Lung (tissue), 12 donors: ENCODE data around the gene MAPK6. TPM values are rescaled to one million over a fixed set of nuclear protein-coding genes. Genes with fewer than 3 reads are reported as not detected.
"Not testable (repeated sequence)": the region's sequence is repeated elsewhere in the genome, so short reads cannot be mapped to it uniquely, and the experiment has no call there.

ENCODE experiments used
- ATAC-seq: fragments of 200-7000 bp; cut with Tn5 transposase; one replicate; pipeline ENCODE4 v1.9.1; 2020; ENCODE audit warnings: moderate number of reproducible peaks; ENCODE audit not compliant: insufficient read depth, low FRiP score
- DNase-seq, 3 donors: peaks; one replicate each; pipeline ENCODE4 v3.0.0-alpha.2; 2013 to 2017
- H3K27ac ChIP-seq, 2 donors: one replicate each; pipeline ENCODE4 v1.5.1; 2013; ENCODE audit warnings: mild to moderate bottlenecking in 2 of 2, moderate library complexity in 2 of 2, control low read depth in 1 of 2, inconsistent platforms in 1 of 2, low read depth in 1 of 2, low read length in 1 of 2
- H3K27me3 ChIP-seq, 3 donors: one replicate each; pipeline ENCODE4 v1.5.1; 2013; ENCODE audit warnings: low read length in 2 of 3; ENCODE audit not compliant: control insufficient read depth in 3 of 3, insufficient read depth in 3 of 3
- H3K36me3 ChIP-seq, 4 donors: one replicate each; pipeline ENCODE4 v1.5.1; 2013; ENCODE audit warnings: low read length in 4 of 4, mild to moderate bottlenecking in 1 of 4, moderate library complexity in 1 of 4; ENCODE audit not compliant: control insufficient read depth in 4 of 4, insufficient read depth in 4 of 4
- H3K4me1 ChIP-seq, 5 donors: one replicate each; pipeline ENCODE4 v1.5.1; 2013; ENCODE audit warnings: low read length in 5 of 5, mild to moderate bottlenecking in 2 of 5, moderate library complexity in 1 of 5; ENCODE audit not compliant: control insufficient read depth in 5 of 5, insufficient read depth in 5 of 5
- H3K4me3 ChIP-seq: one replicate; pipeline ENCODE4 v1.5.1; 2013; ENCODE audit warnings: mild to moderate bottlenecking, control low read depth, moderate library complexity
- H3K9ac ChIP-seq, 2 donors: one replicate each; pipeline ENCODE4 v1.5.1; 2013; ENCODE audit warnings: low read length in 2 of 2, control low read depth in 1 of 2; ENCODE audit not compliant: insufficient read depth in 1 of 2
- H3K9me3 ChIP-seq, 4 donors: one replicate each; pipeline ENCODE4 v1.5.1; 2013; ENCODE audit warnings: low read length in 3 of 4, mild to moderate bottlenecking in 1 of 4, moderate library complexity in 1 of 4; ENCODE audit not compliant: control insufficient read depth in 4 of 4, insufficient read depth in 3 of 4
- CTCF ChIP-seq: IDR thresholded peaks from 2 replicates; pipeline ENCODE4 v1.5.1; 2012; ENCODE audit warnings: mild to moderate bottlenecking; ENCODE audit errors: control extremely low read depth, extremely low read depth
- WGBS, 2 donors: extraction: QIAGEN DNeasy Blood & Tissue Kit; methylation state at CpG; one replicate each; pipeline ENCODE4 v1.1.7; 2013; 5-methylcytosine and 5-hydroxymethylcytosine counted together
- polyA plus RNA-seq, 2 donors: library from polyadenylated mRNA; stranded (reverse); fragments of 200-250 nt; gene quantifications; one replicate each; pipeline ENCODE4 v1.2.1, GENCODE V29; 2013
- total RNA-seq, 2 donors: library from RNA; depleted of rRNA in 1 of 2; stranded (reverse); fragments of >200 nt in 1 of 2; gene quantifications; one replicate each; pipeline ENCODE4 v1.2.1, GENCODE V29; 2014 to 2021
- donor health status: control.
- donor health status: control.
- donor health status: Bipolar disorder and iron deficiency.
- donor health status: healthy.
- donor health status: DM: yes; HTN: yes; CAD: no.

MAPK6 gene
- total and polyA plus RNA-seq, 4 donors = 5.4 to 39.8 (median 24.6) TPM

DNA sequence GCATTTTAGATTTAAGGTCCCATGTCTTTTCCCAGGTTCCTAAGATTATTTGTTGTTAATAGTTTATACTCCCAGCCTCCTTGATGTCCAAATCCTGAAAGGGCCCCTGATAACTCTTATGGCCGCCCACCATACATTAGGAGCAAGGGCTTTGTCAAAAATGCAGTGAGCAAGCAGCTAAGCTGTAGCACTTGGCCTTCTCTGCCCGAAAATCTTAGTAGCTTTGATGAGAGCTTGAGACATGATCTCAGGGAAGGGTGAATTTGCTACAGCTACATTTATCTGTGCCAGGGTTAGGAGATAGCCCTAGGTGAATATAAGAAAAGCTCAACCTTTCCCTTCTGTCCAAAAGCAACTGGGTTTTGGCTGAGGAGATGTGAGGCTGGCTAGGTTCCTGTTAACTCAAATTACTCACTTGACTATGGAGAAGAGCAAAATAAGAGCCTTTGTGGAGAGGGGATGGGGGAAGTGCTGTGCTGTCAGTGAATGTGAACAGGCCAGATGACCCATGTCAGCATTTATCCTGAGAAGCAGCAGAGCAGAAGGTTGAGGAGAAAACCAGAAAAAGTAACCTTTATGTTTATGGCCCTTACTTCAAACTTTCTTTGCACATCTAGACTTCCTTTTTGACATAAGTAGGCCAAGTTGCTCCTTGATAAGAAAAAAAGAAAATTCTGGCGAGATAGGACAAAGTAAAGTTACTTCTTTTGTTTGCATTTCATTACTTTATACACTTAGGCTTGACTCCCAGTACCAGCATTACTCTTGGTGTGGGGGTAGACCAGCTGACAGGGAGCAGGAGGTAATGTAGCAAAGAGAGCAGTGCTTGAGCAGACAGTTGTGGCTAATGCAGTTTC is 21.1 kb downstream of the MAPK6 start:
- no peak for ATAC-seq
- TF ChIP-seq CTCF = no peak
- H3K36me3 ChIP-seq = no peaks in the 10 kb centered on the region

DNA sequence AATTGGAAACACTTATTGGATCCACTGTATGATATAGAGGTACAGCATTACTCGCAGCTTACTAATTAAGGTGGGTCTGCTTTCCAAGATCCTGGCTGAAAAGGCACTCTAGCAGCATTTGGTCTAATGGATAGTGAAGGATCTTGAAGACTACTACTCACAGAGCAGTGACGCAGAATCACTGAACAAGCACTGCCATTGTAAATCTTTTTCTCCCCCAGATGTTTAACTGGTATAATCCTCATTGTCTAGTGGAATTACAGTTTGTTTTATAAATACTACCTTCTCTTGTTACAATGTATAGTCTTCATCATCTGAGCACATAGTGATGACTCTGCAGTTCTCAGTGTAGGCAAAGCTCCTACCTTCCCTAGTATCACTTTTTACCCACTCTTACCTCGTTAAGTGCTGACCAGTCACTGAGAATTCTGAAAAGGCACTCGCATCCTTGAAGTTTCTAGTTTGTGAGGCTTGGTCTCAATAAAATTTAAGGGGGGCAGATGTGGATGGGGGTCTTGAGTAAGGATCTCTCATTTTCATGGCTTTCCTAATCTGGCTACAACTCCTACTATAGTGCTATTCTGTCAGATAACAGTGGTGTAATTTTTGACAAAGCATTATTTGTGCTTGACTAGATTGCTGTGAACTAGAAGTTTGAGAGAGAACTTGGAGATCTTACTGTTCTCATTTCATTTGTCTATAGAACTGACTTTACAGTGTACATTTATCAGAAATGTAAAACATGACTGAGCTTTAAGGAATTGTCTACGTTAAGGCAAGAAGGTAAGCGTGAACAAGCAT is 23.2 kb downstream of the MAPK6 start:
- Histone ChIP-seq H3K27me3 (no peaks in the 10 kb centered on the region), H3K9me3 (no peaks in the 10 kb centered on the region), H3K27ac (no peak overlapping the region), H3K36me3 (peaks cover 0 to 1% (median 0%) of the 10 kb centered on the region in 4 donors), H3K9ac (no peak overlapping the region), H3K4me3 (no peak overlapping the region), H3K4me1 (peaks cover 0 to 40% (median 18%) of the 10 kb centered on the region in 5 donors)
- no peak for TF ChIP-seq CTCF
- DNase-seq = no peak
- no peak for ATAC-seq
- 89 to 90% methylated on average over 6 of the region's 6 CpGs for whole genome bisulfite sequencing, 2 donors

More for the DNA sequence above, 21.1 kb downstream of the MAPK6 start:
- Histone ChIP-seq H3K27me3 (no peaks in the 10 kb centered on the region), H3K9ac (no peak overlapping the region), H3K4me3 (no peak overlapping the region), H3K27ac (no peak overlapping the region), H3K9me3 (no peaks in the 10 kb centered on the region), H3K4me1 (peaks cover 0 to 46% (median 18%) of the 10 kb centered on the region in 5 donors)
- WGBS, 2 donors = 63 to 74% methylated on average over 3 of the region's 3 CpGs
- peak; percentile 23 to 70 (median 40) for DNase-seq

- H3K9ac ChIP-seq, H3K9me3 ChIP-seq, DNase-seq, ATAC-seq, H3K4me3 ChIP-seq, H3K36me3 ChIP-seq, H3K27ac ChIP-seq, H3K27me3 ChIP-seq: not testable (repeated sequence)
- 27 to 46% methylated on average over 8 of the region's 8 CpGs for WGBS, 2 donors
- peaks cover 0 to 14% (median 6%) of the 10 kb centered on the region in 5 donors for H3K4me1 ChIP-seq
These were observed 26.8 kb downstream of the MAPK6 start for GRCh38 chr15:52045795-52046298.

DNA sequence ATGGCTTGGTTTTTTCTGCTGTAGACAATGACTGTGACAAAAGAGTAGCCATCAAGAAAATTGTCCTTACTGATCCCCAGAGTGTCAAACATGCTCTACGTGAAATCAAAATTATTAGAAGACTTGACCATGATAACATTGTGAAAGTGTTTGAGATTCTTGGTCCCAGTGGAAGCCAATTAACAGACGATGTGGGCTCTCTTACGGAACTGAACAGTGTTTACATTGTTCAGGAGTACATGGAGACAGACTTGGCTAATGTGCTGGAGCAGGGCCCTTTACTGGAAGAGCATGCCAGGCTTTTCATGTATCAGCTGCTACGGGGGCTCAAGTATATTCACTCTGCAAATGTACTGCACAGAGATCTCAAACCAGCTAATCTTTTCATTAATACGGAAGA is 27.5 kb downstream of the MAPK6 start:
- not testable (repeated sequence) for ATAC-seq, H3K27me3 ChIP-seq, H3K9me3 ChIP-seq, H3K27ac ChIP-seq, H3K9ac ChIP-seq, H3K36me3 ChIP-seq, H3K4me3 ChIP-seq, H3K4me1 ChIP-seq
- peak in 1 of 3 donors; percentile 32 for DNase-seq
- WGBS, 2 donors = 62 to 77% methylated on average over 5 of the region's 5 CpGs
